HG03103 (cell line): Measurements from ENCODE around the gene ORC6.
"Not testable (repeated sequence)": the region's sequence is repeated elsewhere in the genome, so short reads cannot be mapped to it uniquely, and the experiment has no call there.

Experiments used
- ATAC-seq: cut with Tn5 transposase; IDR thresholded peaks from one replicate; pipeline ENCODE4 v1.9.1; 2021; ENCODE audit warnings: low read depth; ENCODE audit not compliant: unreplicated experiment

The ORC6 gene

GRCh38 chr16:46689365-46690280, at the start of gene ORC6:
ORC6 (plus strand) TSS chr16:46689659; CDS start chr16:46689706, 47 bp downstream.
- ATAC-seq, result peak; percentile 56

GRCh38 chr16:46648656-46649055, 40.8 kb upstream of the ORC6 start:
- ATAC-seq, result no peak

- ATAC-seq, result no peak
These were observed 39.7 kb upstream of the ORC6 start for GRCh38 chr16:46649588-46650253.

GRCh38 chr16:46650254-46650623, 39.2 kb upstream of the ORC6 start:
- no peak for ATAC-seq

GRCh38 chr16:46651305-46651704, 38.2 kb upstream of the ORC6 start:
- ATAC-seq, result no peak

- peak; percentile 94 for ATAC-seq
These were observed 30.5 kb upstream of the ORC6 start for GRCh38 chr16:46658925-46659324.

- no peak for ATAC-seq
These were observed 27.3 kb upstream of the ORC6 start for GRCh38 chr16:46662123-46662522.

GRCh38 chr16:46673320-46674013, 16.0 kb upstream of the ORC6 start:
- ATAC-seq, result peak; percentile 77

GRCh38 chr16:46677943-46678342, 11.5 kb upstream of the ORC6 start:
- ATAC-seq, result not testable (repeated sequence)

- not testable (repeated sequence) for ATAC-seq
These were observed 7.6 kb upstream of the ORC6 start for GRCh38 chr16:46681867-46682266.

GRCh38 chr16:46686815-46687473, 2.5 kb upstream of the ORC6 start:
- ATAC-seq, result no peak

GRCh38 chr16:46687486-46687885, 2.0 kb upstream of the ORC6 start:
- ATAC-seq, result no peak

GRCh38 chr16:46688101-46688653, 1.3 kb upstream of the ORC6 start:
- ATAC-seq, result no peak

GRCh38 chr16:46688654-46689364, 650 bp upstream of the ORC6 start, which contains the start of gene VPS35:
VPS35 (minus strand) TSS chr16:46689178; CDS start chr16:46689133, 45 bp downstream.
- ATAC-seq, result peak; percentile 73

- ATAC-seq, result no peak
These were observed 1.1 kb downstream of the ORC6 start for GRCh38 chr16:46690281-46691178.

GRCh38 chr16:46691726-46692125, 2.3 kb downstream of the ORC6 start:
- ATAC-seq, result no peak

GRCh38 chr16:46693598-46693997, 4.1 kb downstream of the ORC6 start:
- ATAC-seq, result no peak

- no peak for ATAC-seq
These were observed 6.5 kb downstream of the ORC6 start for GRCh38 chr16:46695937-46696336.

- ATAC-seq, result no peak
These were observed 7.5 kb downstream of the ORC6 start for GRCh38 chr16:46696957-46697356.
